ENCODE measurements around the gene METTL1. TPM values are rescaled to one million over a fixed set of nuclear protein-coding genes. Genes with fewer than 3 reads are reported as not detected.

METTL1 gene
- polyA plus RNA-seq, 3 donors from 2014 or later = 3.5 to 11.8 (median 6.7) TPM

DNA sequence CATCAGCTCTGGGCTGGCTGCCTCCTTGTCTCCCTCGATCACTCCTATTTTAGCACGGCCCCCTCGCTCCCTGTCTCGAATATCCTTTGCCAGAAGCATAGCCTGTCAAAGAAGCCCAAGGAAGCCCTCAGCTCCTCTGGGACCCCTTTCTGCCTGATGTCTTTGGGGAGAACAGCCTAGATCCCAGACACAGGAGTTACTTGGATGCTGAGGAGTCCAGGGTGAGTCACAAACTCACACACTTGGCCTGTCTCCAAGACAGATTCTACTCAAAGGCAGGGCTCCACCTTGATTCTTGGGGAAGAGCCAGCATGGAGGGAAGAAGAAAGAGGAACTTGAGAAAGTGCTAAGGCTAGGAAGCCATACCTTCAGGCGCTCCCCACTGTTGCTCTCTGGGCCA is 38.5 kb upstream of the METTL1 start:
- Mint-ChIP-seq H3K9me3 (no peaks in the 10 kb centered on the region), H3K27me3 (ENCODE audit: low read depth in 3 of 3) (peaks cover 0 to 2% (median 0%) of the 10 kb centered on the region in 3 donors), H3K36me3 (peaks cover 0 to 11% (median 8%) of the 10 kb centered on the region in 3 donors), H3K27ac (no peak overlapping the region), H3K4me1 (no peaks in the 10 kb centered on the region), H3K4me3 (no peak overlapping the region)
- DNase-seq = no peak

DNA sequence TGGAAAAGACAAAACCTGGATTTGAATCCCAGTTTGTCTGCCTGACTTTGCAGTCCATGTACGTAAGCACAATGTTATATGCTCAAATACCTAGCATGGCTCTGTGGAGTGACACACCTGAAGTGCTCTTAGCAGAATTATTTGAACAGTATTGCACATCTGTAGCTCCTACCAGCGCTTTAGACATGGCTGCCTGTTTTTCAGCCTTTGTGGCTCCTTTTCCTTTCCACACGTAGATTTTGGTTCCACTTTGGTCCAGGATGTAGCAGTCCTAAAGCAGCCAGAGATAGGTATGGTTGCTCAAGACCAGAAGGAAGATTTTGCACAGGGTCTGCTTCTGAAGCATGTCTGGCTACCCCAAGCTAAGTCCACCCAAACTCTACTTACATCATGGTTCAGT is 37.5 kb upstream of the METTL1 start:
- Mint-ChIP-seq H3K36me3 (peaks cover 0 to 11% (median 8%) of the 10 kb centered on the region in 3 donors), H3K27me3 (ENCODE audit: low read depth in 3 of 3) (peaks cover 0 to 2% (median 0%) of the 10 kb centered on the region in 3 donors), H3K4me3 (no peak overlapping the region), H3K27ac (no peak overlapping the region), H3K9me3 (no peaks in the 10 kb centered on the region), H3K4me1 (no peaks in the 10 kb centered on the region)
- DNase-seq = no peak

- Mint-ChIP-seq H3K9me3 (no peaks in the 10 kb centered on the region), H3K27ac (no peak overlapping the region), H3K27me3 (ENCODE audit: low read depth in 3 of 3) (peaks cover 0 to 2% (median 0%) of the 10 kb centered on the region in 3 donors), H3K36me3 (peaks cover 0 to 15% (median 8%) of the 10 kb centered on the region in 3 donors), H3K4me3 (no peak overlapping the region), H3K4me1 (no peaks in the 10 kb centered on the region)
- DNase-seq = no peak
Measured at GRCh38 chr12:57808351-57808750, 36.4 kb upstream of the METTL1 start.

DNA sequence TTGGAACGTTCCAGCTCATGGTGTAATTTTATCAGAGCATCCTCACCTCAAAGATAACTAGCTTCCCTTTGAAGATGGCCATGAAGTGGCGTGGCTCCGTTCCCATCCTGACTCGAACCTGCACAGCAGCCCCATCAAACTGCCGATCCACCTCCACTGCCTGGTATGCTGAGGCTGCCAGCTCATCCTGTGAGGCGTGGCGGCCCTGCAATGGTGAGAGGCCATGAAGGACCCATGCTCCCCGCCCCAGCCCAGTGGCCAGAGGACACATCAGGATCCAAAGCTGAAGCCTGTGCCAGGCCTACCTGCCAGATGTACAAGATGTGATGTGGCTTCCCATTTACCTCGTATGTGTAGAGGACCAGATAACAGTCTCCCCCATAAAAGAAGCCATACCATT is 35.4 kb upstream of the METTL1 start:
- peaks cover 5 to 21% (median 9%) of the 10 kb centered on the region in 3 donors for H3K36me3 Mint-ChIP-seq
- no peaks in the 10 kb centered on the region for H3K27me3 Mint-ChIP-seq (ENCODE audit: low read depth in 3 of 3)
- no peak overlapping the region for H3K27ac Mint-ChIP-seq
- no peak overlapping the region for H3K4me3 Mint-ChIP-seq
- no peak for DNase-seq
- no peaks in the 10 kb centered on the region for H3K9me3 Mint-ChIP-seq
- H3K4me1 Mint-ChIP-seq = no peaks in the 10 kb centered on the region

GRCh38 chr12:57806677-57807076 is 34.8 kb upstream of the METTL1 start:
- Mint-ChIP-seq H3K4me1 (no peaks in the 10 kb centered on the region), H3K27me3 (ENCODE audit: low read depth in 3 of 3) (no peaks in the 10 kb centered on the region), H3K4me3 (no peak overlapping the region), H3K36me3 (peaks cover 5 to 18% (median 7%) of the 10 kb centered on the region in 3 donors), H3K27ac (no peak overlapping the region), H3K9me3 (no peaks in the 10 kb centered on the region)
- no peak for DNase-seq

DNA sequence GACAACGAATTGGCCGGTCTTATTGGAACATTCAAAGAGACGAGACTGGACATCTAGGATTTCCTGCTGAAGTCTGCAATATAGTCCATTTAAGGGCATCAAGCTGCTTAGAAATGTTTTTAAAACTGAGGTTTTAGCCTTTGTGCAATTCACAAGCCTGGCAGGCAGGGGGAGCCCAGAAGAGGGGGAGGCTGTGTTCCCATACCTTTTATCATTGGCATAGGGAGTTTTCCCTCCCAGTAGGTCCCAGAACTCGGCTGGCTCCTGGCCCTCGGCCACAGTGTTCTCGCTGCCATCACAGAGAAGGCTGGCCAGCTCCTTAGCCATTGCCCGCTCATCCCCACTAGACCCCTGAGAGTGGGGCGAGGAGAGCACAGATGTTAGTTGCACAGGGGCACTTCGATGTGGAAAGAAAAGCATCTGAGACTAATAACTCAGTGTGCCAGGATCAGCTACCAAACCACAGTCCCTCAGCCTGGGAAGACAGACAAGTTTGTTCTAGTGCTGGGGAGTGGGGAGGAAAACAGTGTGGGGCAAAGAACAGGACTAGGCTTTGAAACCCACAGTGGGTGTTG is 31.5 kb upstream of the METTL1 start:
- peaks cover 6 to 29% (median 13%) of the 10 kb centered on the region in 3 donors for H3K36me3 Mint-ChIP-seq
- H3K4me3 Mint-ChIP-seq = no peak overlapping the region
- H3K27me3 Mint-ChIP-seq (ENCODE audit: low read depth in 3 of 3) = no peaks in the 10 kb centered on the region
- H3K9me3 Mint-ChIP-seq = no peaks in the 10 kb centered on the region
- no peaks in the 10 kb centered on the region for H3K4me1 Mint-ChIP-seq
- peak in 1 of 3 donors; percentile 18 for DNase-seq
- peak overlapping the region in 1 of 6 donors; percentile 23 for H3K27ac Mint-ChIP-seq

- no peak for DNase-seq
- Mint-ChIP-seq H3K9me3 (no peaks in the 10 kb centered on the region), H3K36me3 (peaks cover 6 to 35% (median 19%) of the 10 kb centered on the region in 3 donors), H3K4me1 (no peaks in the 10 kb centered on the region), H3K27me3 (ENCODE audit: low read depth in 3 of 3) (peaks cover 0 to 1% (median 0%) of the 10 kb centered on the region in 3 donors), H3K4me3 (no peak overlapping the region), H3K27ac (peak overlapping the region in 2 of 6 donors; percentile 23 to 72)
Measured at GRCh38 chr12:57802607-57803006, 30.7 kb upstream of the METTL1 start.

- no peak for DNase-seq
- Mint-ChIP-seq H3K27me3 (ENCODE audit: low read depth in 3 of 3) (peaks cover 0 to 1% (median 0%) of the 10 kb centered on the region in 3 donors), H3K4me1 (no peaks in the 10 kb centered on the region), H3K27ac (peak overlapping the region in 2 of 6 donors; percentile 3 to 12), H3K9me3 (no peaks in the 10 kb centered on the region), H3K4me3 (no peak overlapping the region), H3K36me3 (peaks cover 16 to 43% (median 27%) of the 10 kb centered on the region in 3 donors)
Measured at GRCh38 chr12:57800965-57801364, 29.1 kb upstream of the METTL1 start.

- Mint-ChIP-seq H3K27ac (peak overlapping the region in 2 of 6 donors; percentile 16 to 38), H3K4me3 (no peak overlapping the region), H3K9me3 (no peaks in the 10 kb centered on the region), H3K36me3 (peaks cover 27 to 55% (median 31%) of the 10 kb centered on the region in 3 donors), H3K4me1 (no peaks in the 10 kb centered on the region), H3K27me3 (ENCODE audit: low read depth in 3 of 3) (peaks cover 0 to 4% (median under 1%) of the 10 kb centered on the region in 3 donors)
- no peak for DNase-seq
Measured at GRCh38 chr12:57797933-57798332, 26.0 kb upstream of the METTL1 start.

- Mint-ChIP-seq H3K27ac (no peak overlapping the region), H3K9me3 (no peaks in the 10 kb centered on the region), H3K36me3 (peaks cover 24 to 51% (median 28%) of the 10 kb centered on the region in 3 donors), H3K4me3 (no peak overlapping the region), H3K4me1 (no peaks in the 10 kb centered on the region), H3K27me3 (ENCODE audit: low read depth in 3 of 3) (peaks cover 0 to 4% (median 2%) of the 10 kb centered on the region in 3 donors)
- DNase-seq = no peak
Measured at GRCh38 chr12:57796996-57797395, 25.1 kb upstream of the METTL1 start.

- no peaks in the 10 kb centered on the region for H3K4me1 Mint-ChIP-seq
- H3K36me3 Mint-ChIP-seq = peaks cover 24 to 50% (median 31%) of the 10 kb centered on the region in 3 donors
- no peak overlapping the region for H3K27ac Mint-ChIP-seq
- peaks cover 0 to 4% (median 2%) of the 10 kb centered on the region in 3 donors for H3K27me3 Mint-ChIP-seq (ENCODE audit: low read depth in 3 of 3)
- no peaks in the 10 kb centered on the region for H3K9me3 Mint-ChIP-seq
- DNase-seq = no peak
- H3K4me3 Mint-ChIP-seq = no peak overlapping the region
Measured at GRCh38 chr12:57795354-57795753, 23.4 kb upstream of the METTL1 start.

DNA sequence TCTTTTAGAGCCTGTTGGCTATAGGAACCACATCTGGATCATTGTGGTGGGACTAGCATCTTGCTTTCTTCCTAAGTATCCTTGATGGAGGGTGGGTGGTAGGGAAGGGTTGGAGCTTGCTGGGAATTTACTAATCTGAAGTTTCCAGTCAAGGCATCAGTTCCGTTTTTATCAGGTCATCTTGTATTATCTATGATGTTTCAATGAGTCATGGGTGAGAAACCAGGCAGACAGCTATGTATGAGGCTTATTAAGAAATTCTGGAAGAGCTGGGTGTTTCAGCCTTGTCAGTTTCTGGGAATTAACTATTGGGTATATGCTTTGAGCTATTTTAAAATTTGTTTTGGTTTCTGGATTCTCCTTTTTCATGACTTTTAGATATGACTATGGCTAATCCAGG is 22.0 kb upstream of the METTL1 start:
- H3K36me3 Mint-ChIP-seq = peaks cover 24 to 44% (median 25%) of the 10 kb centered on the region in 3 donors
- peaks cover 0 to 4% (median 2%) of the 10 kb centered on the region in 3 donors for H3K27me3 Mint-ChIP-seq (ENCODE audit: low read depth in 3 of 3)
- DNase-seq = no peak
- no peaks in the 10 kb centered on the region for H3K4me1 Mint-ChIP-seq
- no peak overlapping the region for H3K27ac Mint-ChIP-seq
- no peaks in the 10 kb centered on the region for H3K9me3 Mint-ChIP-seq
- no peak overlapping the region for H3K4me3 Mint-ChIP-seq

DNA sequence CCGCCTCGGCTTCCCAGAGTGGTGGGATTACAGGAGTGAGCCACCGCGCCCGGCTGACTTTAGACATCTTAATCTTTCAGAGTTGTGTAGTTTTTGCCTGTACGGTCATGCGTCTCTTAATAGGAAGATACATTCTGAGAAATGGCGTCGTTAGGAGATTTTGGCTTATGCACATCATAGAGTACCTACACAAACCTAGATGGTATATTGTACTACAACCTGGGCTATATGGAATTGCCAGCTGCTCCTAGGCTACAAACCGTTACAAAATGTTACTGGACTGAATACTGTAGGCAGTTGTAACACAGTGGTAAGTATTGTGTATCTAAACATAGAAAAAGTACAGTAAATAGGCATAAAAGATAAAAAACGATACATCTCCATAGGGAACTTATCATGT is 12.0 kb upstream of the METTL1 start:
- no peak for DNase-seq
- H3K4me3 Mint-ChIP-seq = peak overlapping the region; percentile 76 to 81 (median 80)
- peaks cover 27 to 33% of the 10 kb centered on the region in 2 donors for H3K4me1 Mint-ChIP-seq
- peak overlapping the region; percentile 43 to 84 (median 62) for H3K27ac Mint-ChIP-seq
- peaks cover 0 to 16% (median 4%) of the 10 kb centered on the region in 3 donors for H3K36me3 Mint-ChIP-seq
- H3K27me3 Mint-ChIP-seq (ENCODE audit: low read depth in 3 of 3) = peaks cover 9 to 16% (median 10%) of the 10 kb centered on the region in 3 donors
- no peaks in the 10 kb centered on the region for H3K9me3 Mint-ChIP-seq

DNA sequence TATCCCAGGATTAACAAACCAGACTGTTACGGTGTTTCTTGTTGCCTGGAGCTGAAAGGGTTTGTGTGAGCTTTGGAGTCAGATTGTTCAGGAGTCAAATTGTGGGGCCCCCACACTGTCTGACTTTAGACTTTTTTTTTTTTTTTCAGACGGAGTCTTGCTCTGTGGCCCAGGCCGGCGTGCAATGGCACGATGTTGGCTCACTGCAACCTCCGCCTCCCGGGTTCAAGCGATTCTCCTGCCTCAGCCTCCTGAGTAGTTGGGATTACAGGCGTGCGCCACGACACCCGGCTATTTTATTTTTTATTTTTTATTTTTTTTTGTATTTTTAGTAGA is 11.5 kb upstream of the METTL1 start:
- Mint-ChIP-seq H3K4me1 (peaks cover 27 to 33% of the 10 kb centered on the region in 2 donors), H3K27me3 (ENCODE audit: low read depth in 3 of 3) (peaks cover 9 to 18% (median 10%) of the 10 kb centered on the region in 3 donors), H3K9me3 (no peaks in the 10 kb centered on the region), H3K4me3 (peak overlapping the region; percentile 98 to 100 (median 99)), H3K27ac (peak overlapping the region; percentile 97 to 99 (median 98)), H3K36me3 (peaks cover 2 to 15% (median 4%) of the 10 kb centered on the region in 3 donors)
- no peak for DNase-seq
